ENCODE measurements around the gene NHS.

Gene NHS

DNA sequence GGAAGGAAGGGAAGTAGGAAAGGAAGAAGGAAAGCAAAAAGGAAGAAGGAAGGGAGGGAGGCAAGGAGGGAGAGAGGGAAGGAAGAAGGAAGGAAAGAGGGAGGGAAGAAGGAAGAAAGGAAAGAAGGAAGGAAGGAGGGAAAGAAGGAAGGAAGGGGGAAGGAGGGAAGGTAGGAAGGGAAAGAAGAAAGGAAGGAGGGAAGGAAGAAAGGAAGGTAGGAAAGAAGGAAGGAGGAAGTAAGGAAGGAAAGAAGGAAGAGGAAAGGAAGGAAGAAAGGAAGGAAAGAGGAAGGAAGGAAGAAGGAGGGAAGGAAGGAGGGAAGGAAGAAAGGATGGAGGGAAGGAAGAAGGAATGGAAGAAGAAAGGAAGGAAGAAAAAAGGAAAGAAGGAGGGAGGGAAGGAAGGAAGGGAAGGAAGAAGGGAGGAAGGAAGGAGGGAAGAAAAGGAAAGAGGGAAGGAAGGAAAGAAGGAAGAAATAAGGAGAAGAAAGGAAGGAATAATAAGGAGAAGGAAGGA is 343.7 kb downstream of the NHS start:
- FAIRE-seq = no peak
- DNase-seq (ENCODE audit: insufficient read length, low spot score) = no peak
- TF ChIP-seq, protein P1, sequence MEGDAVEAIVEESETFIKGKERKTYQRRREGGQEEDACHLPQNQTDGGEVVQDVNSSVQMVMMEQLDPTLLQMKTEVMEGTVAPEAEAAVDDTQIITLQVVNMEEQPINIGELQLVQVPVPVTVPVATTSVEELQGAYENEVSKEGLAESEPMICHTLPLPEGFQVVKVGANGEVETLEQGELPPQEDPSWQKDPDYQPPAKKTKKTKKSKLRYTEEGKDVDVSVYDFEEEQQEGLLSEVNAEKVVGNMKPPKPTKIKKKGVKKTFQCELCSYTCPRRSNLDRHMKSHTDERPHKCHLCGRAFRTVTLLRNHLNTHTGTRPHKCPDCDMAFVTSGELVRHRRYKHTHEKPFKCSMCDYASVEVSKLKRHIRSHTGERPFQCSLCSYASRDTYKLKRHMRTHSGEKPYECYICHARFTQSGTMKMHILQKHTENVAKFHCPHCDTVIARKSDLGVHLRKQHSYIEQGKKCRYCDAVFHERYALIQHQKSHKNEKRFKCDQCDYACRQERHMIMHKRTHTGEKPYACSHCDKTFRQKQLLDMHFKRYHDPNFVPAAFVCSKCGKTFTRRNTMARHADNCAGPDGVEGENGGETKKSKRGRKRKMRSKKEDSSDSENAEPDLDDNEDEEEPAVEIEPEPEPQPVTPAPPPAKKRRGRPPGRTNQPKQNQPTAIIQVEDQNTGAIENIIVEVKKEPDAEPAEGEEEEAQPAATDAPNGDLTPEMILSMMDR (IDR thresholded peaks at IDR 0.05; ENCODE audit: insufficient read depth, missing control alignments) = no peak

DNA sequence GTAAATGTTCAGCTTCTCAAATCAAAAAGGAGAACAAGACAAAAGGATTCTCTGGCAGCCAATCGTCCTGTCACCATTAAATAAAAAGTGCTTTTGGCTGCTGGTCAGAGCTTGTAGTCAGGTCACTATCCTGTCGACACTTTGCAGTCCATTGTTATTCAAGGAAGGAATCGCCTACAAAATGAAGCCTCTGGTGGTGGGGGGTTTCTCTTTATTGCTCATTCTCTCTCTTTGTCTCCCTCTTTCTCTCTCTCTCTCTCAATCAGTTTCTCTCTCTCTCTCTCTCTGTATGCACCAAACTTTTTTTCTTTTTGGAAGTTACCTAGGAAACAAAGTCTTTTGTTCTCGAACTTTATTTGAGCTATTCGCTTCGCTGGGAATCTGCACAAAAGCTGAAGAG is 344.7 kb downstream of the NHS start:
- TF ChIP-seq, protein P1 (IDR thresholded peaks at IDR 0.05; ENCODE audit: insufficient read depth, missing control alignments) = no peak
- FAIRE-seq = no peak

DNA sequence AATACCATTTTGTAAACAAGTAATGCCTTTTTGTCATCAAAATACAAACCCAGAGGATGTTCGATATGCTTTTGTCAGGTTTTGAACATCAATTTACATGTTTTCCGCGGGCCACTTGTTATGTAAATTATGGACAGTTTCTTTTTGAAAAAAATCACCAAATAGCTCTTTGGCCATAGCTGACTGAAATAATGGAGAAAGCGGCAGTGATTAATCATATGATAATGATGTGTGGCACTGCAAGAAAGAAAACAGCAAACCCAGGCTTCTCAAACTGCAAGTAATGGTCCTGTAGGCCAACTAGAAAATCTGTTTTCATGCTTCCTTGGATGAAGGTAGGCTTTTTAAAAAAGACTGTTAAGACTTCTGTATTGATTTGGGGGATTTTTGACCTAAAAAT is 346.7 kb downstream of the NHS start:
- no peak for FAIRE-seq
- TF ChIP-seq, protein P1 (IDR thresholded peaks at IDR 0.05; ENCODE audit: insufficient read depth, missing control alignments) = no peak
- no peak for DNase-seq (ENCODE audit: insufficient read length, low spot score)

More for the DNA sequence above, 344.7 kb downstream of the NHS start:
- DNase-seq (ENCODE audit: insufficient read length, low spot score) = no peak

DNA sequence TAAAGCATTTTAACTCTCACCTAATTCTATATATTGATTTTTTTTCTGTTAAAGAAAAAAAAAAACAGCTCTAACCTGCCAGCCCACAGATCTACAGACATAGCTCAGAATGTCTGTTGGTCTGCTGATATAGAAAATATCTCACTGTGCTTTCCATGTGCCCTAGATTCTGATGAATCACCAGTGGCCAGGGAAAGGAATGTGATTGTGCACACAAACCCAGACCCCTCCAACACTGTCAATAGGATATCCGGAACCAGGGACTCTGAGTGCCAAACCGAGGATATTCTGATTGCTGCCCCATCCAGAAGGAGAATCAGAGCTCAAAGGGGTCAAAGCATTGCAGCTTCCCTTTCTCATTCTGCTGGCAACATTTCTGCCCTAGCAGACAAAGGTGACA is 350.2 kb downstream of the NHS start:
- DNase-seq (ENCODE audit: insufficient read length, low spot score) (no peak), FAIRE-seq (no peak)
- TF ChIP-seq, protein P1 (IDR thresholded peaks at IDR 0.05; ENCODE audit: insufficient read depth, missing control alignments) = no peak

DNA sequence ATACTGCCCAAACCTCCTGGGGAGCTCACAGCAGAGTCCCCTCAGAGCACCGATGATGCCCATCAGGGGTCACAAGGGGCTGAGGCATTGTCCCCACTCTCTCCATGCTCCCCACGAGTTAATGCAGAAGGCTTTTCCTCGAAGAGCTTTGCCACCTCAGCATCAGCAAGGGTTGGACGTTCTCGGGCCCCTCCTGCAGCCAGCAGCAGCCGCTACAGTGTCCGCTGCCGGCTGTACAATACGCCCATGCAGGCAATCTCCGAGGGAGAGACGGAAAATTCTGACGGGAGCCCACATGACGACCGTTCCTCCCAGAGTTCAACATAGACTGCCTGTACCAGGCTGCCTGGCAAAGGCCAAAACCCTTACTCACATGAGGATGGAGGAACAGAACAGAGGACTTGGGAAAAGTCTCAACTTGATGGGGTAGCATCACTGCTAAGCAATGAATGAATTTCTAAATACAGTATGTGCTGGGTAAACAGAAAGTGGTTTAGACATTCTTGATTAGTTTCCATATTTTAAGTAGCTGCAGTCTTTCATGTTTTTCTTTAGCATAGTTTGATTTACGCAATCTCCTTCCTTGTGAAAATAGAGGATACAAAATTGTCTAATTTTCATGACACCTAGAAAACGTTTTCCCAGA is 357.3 kb downstream of the NHS start:
- FAIRE-seq (no peak), DNase-seq (ENCODE audit: insufficient read length, low spot score) (no peak)
- TF ChIP-seq, protein P1 (IDR thresholded peaks at IDR 0.05; ENCODE audit: insufficient read depth, missing control alignments) = no peak

DNA sequence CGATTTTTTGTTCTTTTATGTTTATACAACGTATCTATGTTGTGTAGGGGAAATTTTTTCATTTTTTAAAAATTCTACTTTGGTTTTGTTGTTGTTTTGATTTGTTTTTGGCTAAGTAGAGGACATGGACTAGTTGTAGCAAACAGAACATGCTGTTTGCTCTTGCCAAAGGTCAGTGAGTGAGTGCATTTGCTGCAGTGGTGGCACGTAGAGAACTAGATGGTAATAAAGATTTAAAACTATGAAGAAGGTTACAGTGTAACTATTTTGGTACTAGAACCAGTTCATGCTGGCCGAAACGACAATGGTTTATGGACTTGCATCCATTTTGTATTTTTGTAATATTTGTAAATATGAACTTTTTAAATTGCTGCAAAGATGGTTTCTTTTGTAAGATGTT is 360.4 kb downstream of the NHS start:
- FAIRE-seq = no peak
- TF ChIP-seq, protein P1 (IDR thresholded peaks at IDR 0.05; ENCODE audit: insufficient read depth, missing control alignments) = no peak
- no peak for DNase-seq (ENCODE audit: insufficient read length, low spot score)

DNA sequence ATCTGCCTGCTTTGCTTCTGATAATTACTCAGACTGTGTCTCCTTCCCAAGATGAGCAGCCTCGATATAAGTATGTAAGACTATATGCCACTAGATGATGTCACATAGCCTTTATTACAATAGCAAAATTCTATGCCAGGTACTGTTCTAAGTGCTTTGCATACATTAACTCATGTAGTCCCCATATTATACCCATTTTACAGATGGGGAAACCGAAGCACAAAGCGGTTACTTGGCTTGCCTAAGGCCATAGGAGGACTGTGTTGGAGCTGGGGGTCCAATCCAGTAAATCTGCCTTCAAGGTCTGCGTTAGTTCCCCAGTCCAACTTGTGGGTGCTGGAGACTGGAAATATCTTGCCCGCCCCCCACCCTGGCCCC is 361.5 kb downstream of the NHS start:
- no peak for DNase-seq (ENCODE audit: insufficient read length, low spot score)
- TF ChIP-seq, protein P1 (IDR thresholded peaks at IDR 0.05; ENCODE audit: insufficient read depth, missing control alignments) = no peak
- FAIRE-seq = no peak

All from D721Med (cell line).